ENCODE results near the gene MEF2D.

Gene MEF2D

DNA sequence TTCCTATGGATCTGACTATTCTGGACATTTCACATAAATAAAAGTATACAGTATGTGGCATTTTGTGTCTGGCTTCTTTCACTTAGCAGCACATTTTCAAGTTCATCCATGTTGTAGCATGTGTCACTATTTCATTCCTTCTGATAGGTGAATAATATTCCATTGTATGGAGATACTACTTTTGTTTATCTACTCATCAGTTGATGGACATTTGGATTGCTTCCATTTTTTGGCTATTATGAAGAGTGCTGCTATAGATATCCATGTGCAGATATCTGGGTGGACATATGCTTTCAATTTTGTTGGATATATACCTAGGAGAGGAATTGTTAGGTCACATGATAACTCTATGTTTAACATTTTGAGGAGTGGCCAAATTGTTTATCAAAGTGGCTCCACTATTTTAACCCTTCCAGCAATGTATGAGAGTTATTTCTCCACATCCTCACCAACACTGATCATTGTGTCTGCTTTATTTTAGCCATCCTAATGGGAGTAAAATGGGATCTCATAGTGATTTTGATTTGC lies 21.9 kb upstream of the MEF2D start:
- Histone ChIP-seq H3K36me3 (ENCODE audit: control insufficient read depth in 2 of 2, insufficient read depth in 1 of 2, low read length in 2 of 2) (peaks cover 0 to 26% of the 10 kb centered on the region in 2 experiments; a peak in 2 of 3 replicates), H3K27ac (ENCODE audit: extremely low read depth, low read depth, low read length) (no peak overlapping the region), H3K9me3 (ENCODE audit: control insufficient read depth, insufficient read depth, low read depth, low read length) (no peaks in the 10 kb centered on the region), H3K4me3 (ENCODE audit: low read depth, low read length) (no peak overlapping the region), H3K4me1 (ENCODE audit: control insufficient read depth, insufficient read depth, low read length) (no peaks in the 10 kb centered on the region)
- ChIA-PET POLR2A (no interaction called here), CTCF (no interaction called here)
- TF ChIP-seq ZNF114 (tag by site-specific recombination; IDR thresholded peaks at IDR 0.05) (no peak), ZNF10 (tag by site-specific recombination; IDR thresholded peaks at IDR 0.05) (peak; percentile 97), ZNF121 (tag by site-specific recombination; IDR thresholded peaks at IDR 0.05) (no peak), ZNF184 (tag by site-specific recombination; IDR thresholded peaks at IDR 0.05) (no peak), ZNF596 (tag by site-specific recombination; IDR thresholded peaks at IDR 0.05) (no peak), SP3 (tag by site-specific recombination; IDR thresholded peaks at IDR 0.05) (peak; percentile 10; the same call in 1 of the 2 replicates), ZNF169 (tag by site-specific recombination; IDR thresholded peaks at IDR 0.05) (no peak), ZNF416 (tag by site-specific recombination; IDR thresholded peaks at IDR 0.05) (no peak)

DNA sequence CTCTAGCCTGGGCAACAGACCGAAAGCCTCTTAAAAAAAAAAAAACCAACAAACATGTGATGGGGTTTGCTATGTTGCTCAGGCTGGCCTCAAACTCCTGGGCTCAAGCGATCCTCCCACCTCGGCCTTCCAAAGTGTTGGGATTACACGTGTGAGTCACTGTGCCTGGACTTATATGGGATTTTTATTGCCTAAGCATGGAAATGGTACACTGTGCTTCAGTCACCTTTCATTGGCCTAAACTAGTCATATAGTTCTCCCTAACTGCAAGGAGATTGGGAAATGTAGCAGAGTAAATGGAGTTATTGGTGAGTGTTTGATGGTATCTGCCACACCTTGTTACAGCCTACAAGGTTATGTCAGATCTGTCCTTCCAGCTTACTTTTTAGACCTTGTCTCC lies 17.2 kb upstream of the MEF2D start:
- Histone ChIP-seq H3K4me3 (ENCODE audit: low read depth, low read length) (no peak overlapping the region), H3K4me1 (ENCODE audit: control insufficient read depth, insufficient read depth, low read length) (no peaks in the 10 kb centered on the region), H3K36me3 (ENCODE audit: control insufficient read depth in 2 of 2, insufficient read depth in 1 of 2, low read length in 2 of 2) (no peaks in the 10 kb centered on the region), H3K27ac (ENCODE audit: extremely low read depth, low read depth, low read length) (no peak overlapping the region), H3K9me3 (ENCODE audit: control insufficient read depth, insufficient read depth, low read depth, low read length) (no peaks in the 10 kb centered on the region)
- ChIA-PET CTCF (interaction anchor here (1.6 kb wide), 1 partner anchor 72 kb away, joined by 5 read pairs; no protein-coding TSS in a partner anchor), POLR2A (interaction anchor here (1.0 to 1.4 kb wide), 2 partner anchors 17 to 61 kb away, joined by 3 to 4 read pairs; partner anchors contain the start of gene MEF2D)
- TF ChIP-seq PRDM1 (tag by site-specific recombination; IDR thresholded peaks at IDR 0.05): no peak
- no peak for TF ChIP-seq ZNF610 (tag by site-specific recombination; IDR thresholded peaks at IDR 0.05; ENCODE audit: borderline replicate concordance)
- TF ChIP-seq GFI1B (tag by site-specific recombination; IDR thresholded peaks at IDR 0.05): no peak
- TF ChIP-seq, protein P1, sequence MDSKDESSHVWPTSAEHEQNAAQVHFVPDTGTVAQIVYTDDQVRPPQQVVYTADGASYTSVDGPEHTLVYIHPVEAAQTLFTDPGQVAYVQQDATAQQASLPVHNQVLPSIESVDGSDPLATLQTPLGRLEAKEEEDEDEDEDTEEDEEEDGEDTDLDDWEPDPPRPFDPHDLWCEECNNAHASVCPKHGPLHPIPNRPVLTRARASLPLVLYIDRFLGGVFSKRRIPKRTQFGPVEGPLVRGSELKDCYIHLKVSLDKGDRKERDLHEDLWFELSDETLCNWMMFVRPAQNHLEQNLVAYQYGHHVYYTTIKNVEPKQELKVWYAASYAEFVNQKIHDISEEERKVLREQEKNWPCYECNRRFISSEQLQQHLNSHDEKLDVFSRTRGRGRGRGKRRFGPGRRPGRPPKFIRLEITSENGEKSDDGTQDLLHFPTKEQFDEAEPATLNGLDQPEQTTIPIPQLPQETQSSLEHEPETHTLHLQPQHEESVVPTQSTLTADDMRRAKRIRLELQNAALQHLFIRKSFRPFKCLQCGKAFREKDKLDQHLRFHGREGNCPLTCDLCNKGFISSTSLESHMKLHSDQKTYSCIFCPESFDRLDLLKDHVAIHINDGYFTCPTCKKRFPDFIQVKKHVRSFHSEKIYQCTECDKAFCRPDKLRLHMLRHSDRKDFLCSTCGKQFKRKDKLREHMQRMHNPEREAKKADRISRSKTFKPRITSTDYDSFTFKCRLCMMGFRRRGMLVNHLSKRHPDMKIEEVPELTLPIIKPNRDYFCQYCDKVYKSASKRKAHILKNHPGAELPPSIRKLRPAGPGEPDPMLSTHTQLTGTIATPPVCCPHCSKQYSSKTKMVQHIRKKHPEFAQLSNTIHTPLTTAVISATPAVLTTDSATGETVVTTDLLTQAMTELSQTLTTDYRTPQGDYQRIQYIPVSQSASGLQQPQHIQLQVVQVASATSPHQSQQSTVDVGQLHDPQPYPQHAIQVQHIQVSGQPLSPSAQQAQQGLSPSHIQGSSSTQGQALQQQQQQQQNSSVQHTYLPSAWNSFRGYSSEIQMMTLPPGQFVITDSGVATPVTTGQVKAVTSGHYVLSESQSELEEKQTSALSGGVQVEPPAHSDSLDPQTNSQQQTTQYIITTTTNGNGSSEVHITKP (tag by site-specific recombination; IDR thresholded peaks at IDR 0.05): peak; percentile 19; the same call in 1 of the 2 replicates
- TF ChIP-seq FEZF1 (tag by site-specific recombination; IDR thresholded peaks at IDR 0.05): peak; percentile 75
- TF ChIP-seq, protein P2, sequence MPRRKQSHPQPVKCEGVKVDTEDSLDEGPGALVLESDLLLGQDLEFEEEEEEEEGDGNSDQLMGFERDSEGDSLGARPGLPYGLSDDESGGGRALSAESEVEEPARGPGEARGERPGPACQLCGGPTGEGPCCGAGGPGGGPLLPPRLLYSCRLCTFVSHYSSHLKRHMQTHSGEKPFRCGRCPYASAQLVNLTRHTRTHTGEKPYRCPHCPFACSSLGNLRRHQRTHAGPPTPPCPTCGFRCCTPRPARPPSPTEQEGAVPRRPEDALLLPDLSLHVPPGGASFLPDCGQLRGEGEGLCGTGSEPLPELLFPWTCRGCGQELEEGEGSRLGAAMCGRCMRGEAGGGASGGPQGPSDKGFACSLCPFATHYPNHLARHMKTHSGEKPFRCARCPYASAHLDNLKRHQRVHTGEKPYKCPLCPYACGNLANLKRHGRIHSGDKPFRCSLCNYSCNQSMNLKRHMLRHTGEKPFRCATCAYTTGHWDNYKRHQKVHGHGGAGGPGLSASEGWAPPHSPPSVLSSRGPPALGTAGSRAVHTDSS (tag by site-specific recombination; IDR thresholded peaks at IDR 0.05): no peak

DNA sequence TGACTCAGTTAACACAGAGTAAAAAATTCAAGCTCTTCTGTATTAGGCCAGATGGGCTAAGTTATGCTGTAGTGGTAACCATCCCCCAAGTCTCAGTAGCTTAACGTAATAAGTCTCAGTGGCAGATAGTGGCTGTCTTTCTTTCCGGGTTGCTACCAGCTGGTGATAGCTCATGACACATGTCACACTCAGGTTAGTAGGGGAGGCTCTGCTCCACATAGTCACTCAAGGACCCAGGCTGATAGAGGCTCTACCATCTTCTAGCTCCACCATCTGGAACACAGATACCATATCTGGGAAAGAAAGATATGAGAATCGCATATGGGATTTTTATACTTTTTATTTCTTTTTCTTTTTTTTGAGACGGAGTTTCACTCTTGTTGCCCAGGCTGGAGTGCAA lies 16.2 kb upstream of the MEF2D start:
- ChIA-PET POLR2A (interaction anchor here (1.4 kb wide), 1 partner anchor 60 kb away, joined by 3 read pairs; no protein-coding TSS in a partner anchor), CTCF (interaction anchor here (0.6 to 1.6 kb wide), 4 partner anchors 15 to 997 kb away, joined by 4 to 7 read pairs (median 5); no protein-coding TSS in a partner anchor)
- no peak overlapping the region for H3K27ac ChIP-seq (ENCODE audit: extremely low read depth, low read depth, low read length)
- TF ChIP-seq ZNF664 (tag by site-specific recombination; IDR thresholded peaks at IDR 0.05) (no peak), ZFP3 (tag by site-specific recombination; IDR thresholded peaks at IDR 0.05; ENCODE audit: low read depth) (no peak), ZNF501 (tag by site-specific recombination; IDR thresholded peaks at IDR 0.05) (no peak), ZBTB17 (tag by site-specific recombination; IDR thresholded peaks at IDR 0.05) (no peak)
- TF ChIP-seq, protein P3, sequence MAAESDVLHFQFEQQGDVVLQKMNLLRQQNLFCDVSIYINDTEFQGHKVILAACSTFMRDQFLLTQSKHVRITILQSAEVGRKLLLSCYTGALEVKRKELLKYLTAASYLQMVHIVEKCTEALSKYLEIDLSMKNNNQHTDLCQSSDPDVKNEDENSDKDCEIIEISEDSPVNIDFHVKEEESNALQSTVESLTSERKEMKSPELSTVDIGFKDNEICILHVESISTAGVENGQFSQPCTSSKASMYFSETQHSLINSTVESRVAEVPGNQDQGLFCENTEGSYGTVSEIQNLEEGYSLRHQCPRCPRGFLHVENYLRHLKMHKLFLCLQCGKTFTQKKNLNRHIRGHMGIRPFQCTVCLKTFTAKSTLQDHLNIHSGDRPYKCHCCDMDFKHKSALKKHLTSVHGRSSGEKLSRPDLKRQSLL (tag by site-specific recombination; IDR thresholded peaks at IDR 0.05): peak; percentile 82
- H3K36me3 ChIP-seq (ENCODE audit: control insufficient read depth in 2 of 2, insufficient read depth in 1 of 2, low read length in 2 of 2): no peaks in the 10 kb centered on the region
- H3K4me3 ChIP-seq (ENCODE audit: low read depth, low read length): no peak overlapping the region
- no peaks in the 10 kb centered on the region for H3K9me3 ChIP-seq (ENCODE audit: control insufficient read depth, insufficient read depth, low read depth, low read length)
- no peaks in the 10 kb centered on the region for H3K4me1 ChIP-seq (ENCODE audit: control insufficient read depth, insufficient read depth, low read length)
